GM23338 (cell line): ENCODE results near the gene IRF1. TPM values are rescaled to one million over a fixed set of nuclear protein-coding genes. Genes with fewer than 3 reads are reported as not detected.

ENCODE experiments used
- ATAC-seq: fragments of 200-7000 bp; cut with Tn5 transposase; 3 replicates; pipeline ENCODE4 v1.9.1; 2020
- DNase-seq: peaks from one replicate; pipeline ENCODE4 v3.0.0-alpha.2; 2015; ENCODE audit warnings: low spot score
- H2AFZ ChIP-seq: fragments of 200-600 bp; sonication (generic); 2 replicates; pipeline ENCODE4 v1.8.0; 2016; ENCODE audit warnings: antibody characterized with exemption, mild to moderate bottlenecking, moderate library complexity
- H3F3A ChIP-seq: fragments of 200-600 bp; sonication (generic); replicated peaks from 2 replicates; pipeline ENCODE4 v1.8.0; 2017; ENCODE audit warnings: antibody characterized with exemption, mixed run types, low read depth
- H3K27ac ChIP-seq: fragments of 200-600 bp; sonication (generic); 2 replicates; pipeline ENCODE4 v1.6.1; 2016; ENCODE audit warnings: low read depth
- H3K27me3 ChIP-seq: fragments of 200-600 bp; sonication (generic); 2 replicates; pipeline ENCODE4 v1.8.0; 2016; ENCODE audit warnings: mild to moderate bottlenecking, mixed run types, moderate library complexity; ENCODE audit not compliant: insufficient read depth
- H3K36me3 ChIP-seq: fragments of 200-600 bp; sonication (generic); 2 replicates; pipeline ENCODE4 v1.8.0; 2016; ENCODE audit warnings: mild to moderate bottlenecking; ENCODE audit not compliant: insufficient read depth
- H3K4me1 ChIP-seq: fragments of 200-600 bp; sonication (generic); 2 replicates; pipeline ENCODE4 v1.8.0; 2016; ENCODE audit warnings: mild to moderate bottlenecking, moderate library complexity; ENCODE audit not compliant: insufficient read depth
- H3K4me2 ChIP-seq: fragments of 200-600 bp; sonication (generic); 2 replicates; pipeline ENCODE4 v1.7.1; 2017; ENCODE audit warnings: mixed run types
- H3K4me3 ChIP-seq: fragments of 200-600 bp; sonication (generic); 2 replicates; pipeline ENCODE4 v1.6.1; 2016; ENCODE audit warnings: mixed run types
- H3K79me2 ChIP-seq: fragments of 200-600 bp; sonication (generic); replicated peaks from 2 replicates; pipeline ENCODE4 v1.8.0; 2017; ENCODE audit warnings: mild to moderate bottlenecking; ENCODE audit not compliant: insufficient read depth
- H3K9me2 ChIP-seq: fragments of 200-600 bp; sonication (generic); 2 replicates; pipeline ENCODE4 v1.8.0; 2017; ENCODE audit not compliant: insufficient read depth
- H4K20me1 ChIP-seq: fragments of 200-600 bp; sonication (generic); replicated peaks from 2 replicates; pipeline ENCODE4 v1.8.0; 2017; ENCODE audit warnings: mild to moderate bottlenecking; ENCODE audit not compliant: insufficient read depth
- H3K27ac Mint-ChIP-seq: 2 replicates; pipeline ENCODE4 v1.8.0; 2020; ENCODE audit warnings: inconsistent platforms, mild to moderate bottlenecking, moderate library complexity, mixed read lengths
- H3K27me3 Mint-ChIP-seq: 3 replicates; pipeline ENCODE4 v1.8.0; 2022; ENCODE audit warnings: low read depth, mild to moderate bottlenecking, moderate library complexity, mixed read lengths, inconsistent platforms; ENCODE audit not compliant: insufficient read depth, poor library complexity
- H3K36me3 Mint-ChIP-seq: 3 replicates; pipeline ENCODE4 v1.8.0; 2021; ENCODE audit warnings: low read depth, mild to moderate bottlenecking, inconsistent platforms, moderate library complexity, mixed read lengths
- H3K4me1 Mint-ChIP-seq: 3 replicates; pipeline ENCODE4 v1.8.0; 2020; ENCODE audit warnings: mild to moderate bottlenecking, inconsistent platforms, mixed read lengths
- H3K4me3 Mint-ChIP-seq: 3 replicates; pipeline ENCODE4 v1.8.0; 2021; ENCODE audit warnings: moderate library complexity, mild to moderate bottlenecking, inconsistent platforms, mixed read lengths
- H3K9me3 Mint-ChIP-seq: 3 replicates; pipeline ENCODE4 v1.8.0; 2020; ENCODE audit warnings: moderate library complexity, mild to moderate bottlenecking, inconsistent platforms, mixed read lengths
- JUNB ChIP-seq: IDR thresholded peaks from one replicate; pipeline ENCODE4 v1.6.1; 2016; ENCODE audit warnings: antibody characterized with exemption; ENCODE audit not compliant: unreplicated experiment
- NANOG ChIP-seq: IDR thresholded peaks from 2 replicates; pipeline ENCODE4 v1.6.1; 2016; ENCODE audit warnings: antibody characterized with exemption, borderline replicate concordance
- POLR2AphosphoS5 ChIP-seq: IDR thresholded peaks from 2 replicates; pipeline ENCODE4 v1.6.1; 2016; ENCODE audit warnings: antibody characterized with exemption, low read depth
- STAT1 ChIP-seq: IDR thresholded peaks from one replicate; pipeline ENCODE4 v1.6.1; 2016; ENCODE audit warnings: antibody characterized with exemption; ENCODE audit not compliant: unreplicated experiment
- ZNF114 ChIP-seq: fragments of 250-450 bp; sonication (Bioruptor Pico); IDR thresholded peaks from 2 replicates; pipeline ENCODE4 v1.5.0; 2020; ENCODE audit warnings: mild to moderate bottlenecking, moderate library complexity
- ZNF331 ChIP-seq: fragments of 250-450 bp; sonication (Bioruptor Pico); IDR thresholded peaks from 2 replicates; pipeline ENCODE4 v1.5.0; 2020; ENCODE audit warnings: low read depth, mild to moderate bottlenecking, moderate library complexity
- polyA plus RNA-seq: library from polyadenylated mRNA; unstranded; fragments of >200 nt; fragmentation: Nextera tagmentation; extraction: Ambion mirVana; gene quantifications from 2 replicates; pipeline ENCODE4 v1.2.1, GENCODE V29; 2016
- total RNA-seq: library from RNA; depleted of rRNA; stranded (reverse); fragments of >200 nt; shearing (Covaris generic); gene quantifications from 2 replicates; pipeline ENCODE4 v1.2.3, GENCODE V29; 2014
- TF ChIP-seq, protein P1 (sequence below): fragments of 250-450 bp; sonication (Bioruptor Pico); IDR thresholded peaks from 2 replicates; pipeline ENCODE4 v1.5.0; 2020; ENCODE audit warnings: mild to moderate bottlenecking, moderate library complexity
- TF ChIP-seq, protein P2 (sequence below), 2 experiments: fragments of 200-600 bp in 1 of 2; sonication (generic) in 1 of 2; conservative IDR thresholded peaks; 2 replicates each; pipeline versions ENCODE4 v1.5.1 to v1.6.1; 2016 to 2017; ENCODE audit warnings: antibody characterized with exemption in 2 of 2, low read depth in 2 of 2, mild to moderate bottlenecking in 2 of 2, moderate library complexity in 1 of 2
- TF ChIP-seq, protein P3 (sequence below): IDR thresholded peaks from 2 replicates; pipeline ENCODE4 v1.6.1; 2016; ENCODE audit warnings: antibody characterized with exemption
- TF ChIP-seq, protein P4 (sequence below): IDR thresholded peaks from one replicate; pipeline ENCODE4 v1.6.1; 2018; ENCODE audit warnings: antibody characterized with exemption; ENCODE audit not compliant: unreplicated experiment

IRF1 gene
- total and polyA plus RNA-seq, 2 experiments from 2014 or later, result 6.9 to 8.6 TPM

DNA sequence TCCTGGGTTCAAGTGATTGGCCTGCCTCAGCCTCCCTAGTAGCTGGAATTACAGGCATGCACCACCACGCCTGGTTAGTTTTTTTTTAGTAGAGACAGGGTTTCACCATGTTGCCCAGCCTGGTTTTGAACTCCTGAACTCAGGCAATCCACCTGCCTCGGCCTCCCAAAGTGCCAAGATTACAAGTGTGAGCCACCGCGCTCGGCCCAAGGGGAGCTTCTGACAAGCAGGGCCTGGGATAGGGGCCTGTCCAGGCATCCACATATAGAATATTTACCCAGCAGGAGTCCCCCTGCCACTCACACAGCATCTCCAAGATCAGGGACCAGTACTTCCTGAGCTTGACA is 10.1 kb downstream of the IRF1 start:
- H3K36me3 ChIP-seq, result no peaks in the 10 kb centered on the region
- no peaks in the 10 kb centered on the region for H3K79me2 ChIP-seq
- no peak overlapping the region for H3K4me2 ChIP-seq
- Mint-ChIP-seq H3K27ac (no peak overlapping the region), H3K36me3 (peaks cover 11% of the 10 kb centered on the region; the same call in 2 of the 3 replicates), H3K4me3 (no peak overlapping the region), H3K27me3 (peaks cover 7% of the 10 kb centered on the region), H3K4me1 (no peaks in the 10 kb centered on the region; the same call in 2 of the 3 replicates), H3K9me3 (no peaks in the 10 kb centered on the region)
- H3K4me1 ChIP-seq, result no peaks in the 10 kb centered on the region
- TF ChIP-seq ZNF114 (no peak), POLR2AphosphoS5 (no peak), JUNB (no peak)
- H3K9me2 ChIP-seq, result no peaks in the 10 kb centered on the region
- no peaks in the 10 kb centered on the region for H3K27me3 ChIP-seq
- no peaks in the 10 kb centered on the region for H3F3A ChIP-seq
- H3K27ac ChIP-seq, result no peak overlapping the region
- H2AFZ ChIP-seq, result no peak overlapping the region
- no peak overlapping the region for H3K4me3 ChIP-seq
- H4K20me1 ChIP-seq, result no peaks in the 10 kb centered on the region
- DNase-seq, result no peak
- no peak for ATAC-seq

DNA sequence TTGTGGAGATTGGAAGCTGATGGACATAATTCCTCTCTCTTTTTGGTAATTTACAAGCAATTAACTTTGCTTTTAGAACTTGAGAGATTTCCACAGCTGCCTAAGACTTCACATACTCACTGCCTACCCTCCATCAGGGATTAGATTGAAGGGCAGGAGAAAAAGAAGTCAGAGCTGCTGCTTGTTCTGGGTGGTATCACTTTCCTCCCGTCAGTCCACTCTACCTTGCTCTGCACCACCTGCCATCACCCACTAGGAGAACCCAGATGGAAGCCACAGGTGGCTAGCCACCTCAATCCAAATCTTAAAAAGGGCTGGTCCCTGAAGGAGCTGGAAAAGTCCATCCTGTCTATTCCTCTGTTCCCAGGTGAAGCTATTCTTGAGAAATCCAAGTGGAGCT is 10.5 kb downstream of the IRF1 start:
- H3K9me3 Mint-ChIP-seq, result no peaks in the 10 kb centered on the region
- Histone ChIP-seq H3K79me2 (no peaks in the 10 kb centered on the region), H3K9me2 (no peaks in the 10 kb centered on the region), H3F3A (no peaks in the 10 kb centered on the region), H3K36me3 (no peaks in the 10 kb centered on the region), H3K4me1 (peaks cover under 1% of the 10 kb centered on the region), H3K4me2 (no peak overlapping the region), H3K27me3 (no peaks in the 10 kb centered on the region), H4K20me1 (no peaks in the 10 kb centered on the region), H2AFZ (no peak overlapping the region), H3K4me3 (no peak overlapping the region), H3K27ac (no peak overlapping the region)
- no peak for DNase-seq
- no peak overlapping the region for H3K4me3 Mint-ChIP-seq
- ATAC-seq, result peak; percentile 12; the same call in 1 of the 3 replicates
- no peak overlapping the region for H3K27ac Mint-ChIP-seq
- H3K27me3 Mint-ChIP-seq, result peaks cover 7% of the 10 kb centered on the region
- H3K4me1 Mint-ChIP-seq, result peaks cover 2% of the 10 kb centered on the region
- H3K36me3 Mint-ChIP-seq, result peaks cover 11% of the 10 kb centered on the region; the same call in 2 of the 3 replicates
- TF ChIP-seq POLR2AphosphoS5 (no peak), JUNB (no peak), STAT1 (no peak), ZNF331 (no peak), NANOG (no peak), ZNF114 (no peak)
- TF ChIP-seq, protein P1, sequence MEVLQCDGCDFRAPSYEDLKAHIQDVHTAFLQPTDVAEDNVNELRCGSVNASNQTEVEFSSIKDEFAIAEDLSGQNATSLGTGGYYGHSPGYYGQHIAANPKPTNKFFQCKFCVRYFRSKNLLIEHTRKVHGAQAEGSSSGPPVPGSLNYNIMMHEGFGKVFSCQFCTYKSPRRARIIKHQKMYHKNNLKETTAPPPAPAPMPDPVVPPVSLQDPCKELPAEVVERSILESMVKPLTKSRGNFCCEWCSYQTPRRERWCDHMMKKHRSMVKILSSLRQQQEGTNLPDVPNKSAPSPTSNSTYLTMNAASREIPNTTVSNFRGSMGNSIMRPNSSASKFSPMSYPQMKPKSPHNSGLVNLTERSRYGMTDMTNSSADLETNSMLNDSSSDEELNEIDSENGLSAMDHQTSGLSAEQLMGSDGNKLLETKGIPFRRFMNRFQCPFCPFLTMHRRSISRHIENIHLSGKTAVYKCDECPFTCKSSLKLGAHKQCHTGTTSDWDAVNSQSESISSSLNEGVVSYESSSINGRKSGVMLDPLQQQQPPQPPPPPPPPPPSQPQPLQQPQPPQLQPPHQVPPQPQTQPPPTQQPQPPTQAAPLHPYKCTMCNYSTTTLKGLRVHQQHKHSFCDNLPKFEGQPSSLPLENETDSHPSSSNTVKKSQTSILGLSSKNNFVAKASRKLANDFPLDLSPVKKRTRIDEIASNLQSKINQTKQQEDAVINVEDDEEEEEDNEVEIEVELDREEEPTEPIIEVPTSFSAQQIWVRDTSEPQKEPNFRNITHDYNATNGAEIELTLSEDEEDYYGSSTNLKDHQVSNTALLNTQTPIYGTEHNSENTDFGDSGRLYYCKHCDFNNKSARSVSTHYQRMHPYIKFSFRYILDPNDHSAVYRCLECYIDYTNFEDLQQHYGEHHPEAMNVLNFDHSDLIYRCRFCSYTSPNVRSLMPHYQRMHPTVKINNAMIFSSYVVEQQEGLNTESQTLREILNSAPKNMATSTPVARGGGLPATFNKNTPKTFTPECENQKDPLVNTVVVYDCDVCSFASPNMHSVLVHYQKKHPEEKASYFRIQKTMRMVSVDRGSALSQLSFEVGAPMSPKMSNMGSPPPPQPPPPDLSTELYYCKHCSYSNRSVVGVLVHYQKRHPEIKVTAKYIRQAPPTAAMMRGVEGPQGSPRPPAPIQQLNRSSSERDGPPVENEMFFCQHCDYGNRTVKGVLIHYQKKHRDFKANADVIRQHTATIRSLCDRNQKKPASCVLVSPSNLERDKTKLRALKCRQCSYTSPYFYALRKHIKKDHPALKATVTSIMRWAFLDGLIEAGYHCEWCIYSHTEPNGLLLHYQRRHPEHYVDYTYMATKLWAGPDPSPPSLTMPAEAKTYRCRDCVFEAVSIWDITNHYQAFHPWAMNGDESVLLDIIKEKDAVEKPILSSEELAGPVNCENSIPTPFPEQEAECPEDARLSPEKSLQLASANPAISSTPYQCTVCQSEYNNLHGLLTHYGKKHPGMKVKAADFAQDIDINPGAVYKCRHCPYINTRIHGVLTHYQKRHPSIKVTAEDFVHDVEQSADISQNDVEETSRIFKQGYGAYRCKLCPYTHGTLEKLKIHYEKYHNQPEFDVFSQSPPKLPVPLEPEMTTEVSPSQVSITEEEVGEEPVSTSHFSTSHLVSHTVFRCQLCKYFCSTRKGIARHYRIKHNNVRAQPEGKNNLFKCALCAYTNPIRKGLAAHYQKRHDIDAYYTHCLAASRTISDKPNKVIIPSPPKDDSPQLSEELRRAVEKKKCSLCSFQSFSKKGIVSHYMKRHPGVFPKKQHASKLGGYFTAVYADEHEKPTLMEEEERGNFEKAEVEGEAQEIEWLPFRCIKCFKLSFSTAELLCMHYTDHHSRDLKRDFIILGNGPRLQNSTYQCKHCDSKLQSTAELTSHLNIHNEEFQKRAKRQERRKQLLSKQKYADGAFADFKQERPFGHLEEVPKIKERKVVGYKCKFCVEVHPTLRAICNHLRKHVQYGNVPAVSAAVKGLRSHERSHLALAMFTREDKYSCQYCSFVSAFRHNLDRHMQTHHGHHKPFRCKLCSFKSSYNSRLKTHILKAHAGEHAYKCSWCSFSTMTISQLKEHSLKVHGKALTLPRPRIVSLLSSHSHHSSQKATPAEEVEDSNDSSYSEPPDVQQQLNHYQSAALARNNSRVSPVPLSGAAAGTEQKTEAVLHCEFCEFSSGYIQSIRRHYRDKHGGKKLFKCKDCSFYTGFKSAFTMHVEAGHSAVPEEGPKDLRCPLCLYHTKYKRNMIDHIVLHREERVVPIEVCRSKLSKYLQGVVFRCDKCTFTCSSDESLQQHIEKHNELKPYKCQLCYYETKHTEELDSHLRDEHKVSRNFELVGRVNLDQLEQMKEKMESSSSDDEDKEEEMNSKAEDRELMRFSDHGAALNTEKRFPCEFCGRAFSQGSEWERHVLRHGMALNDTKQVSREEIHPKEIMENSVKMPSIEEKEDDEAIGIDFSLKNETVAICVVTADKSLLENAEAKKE (CRISPR knock-in tag), result no peak
- TF ChIP-seq, protein P2, sequence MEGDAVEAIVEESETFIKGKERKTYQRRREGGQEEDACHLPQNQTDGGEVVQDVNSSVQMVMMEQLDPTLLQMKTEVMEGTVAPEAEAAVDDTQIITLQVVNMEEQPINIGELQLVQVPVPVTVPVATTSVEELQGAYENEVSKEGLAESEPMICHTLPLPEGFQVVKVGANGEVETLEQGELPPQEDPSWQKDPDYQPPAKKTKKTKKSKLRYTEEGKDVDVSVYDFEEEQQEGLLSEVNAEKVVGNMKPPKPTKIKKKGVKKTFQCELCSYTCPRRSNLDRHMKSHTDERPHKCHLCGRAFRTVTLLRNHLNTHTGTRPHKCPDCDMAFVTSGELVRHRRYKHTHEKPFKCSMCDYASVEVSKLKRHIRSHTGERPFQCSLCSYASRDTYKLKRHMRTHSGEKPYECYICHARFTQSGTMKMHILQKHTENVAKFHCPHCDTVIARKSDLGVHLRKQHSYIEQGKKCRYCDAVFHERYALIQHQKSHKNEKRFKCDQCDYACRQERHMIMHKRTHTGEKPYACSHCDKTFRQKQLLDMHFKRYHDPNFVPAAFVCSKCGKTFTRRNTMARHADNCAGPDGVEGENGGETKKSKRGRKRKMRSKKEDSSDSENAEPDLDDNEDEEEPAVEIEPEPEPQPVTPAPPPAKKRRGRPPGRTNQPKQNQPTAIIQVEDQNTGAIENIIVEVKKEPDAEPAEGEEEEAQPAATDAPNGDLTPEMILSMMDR (conservative IDR thresholded peaks at IDR 0.05; ENCODE audit: low read depth in 2 of 2), result no peak
- TF ChIP-seq, protein P3, sequence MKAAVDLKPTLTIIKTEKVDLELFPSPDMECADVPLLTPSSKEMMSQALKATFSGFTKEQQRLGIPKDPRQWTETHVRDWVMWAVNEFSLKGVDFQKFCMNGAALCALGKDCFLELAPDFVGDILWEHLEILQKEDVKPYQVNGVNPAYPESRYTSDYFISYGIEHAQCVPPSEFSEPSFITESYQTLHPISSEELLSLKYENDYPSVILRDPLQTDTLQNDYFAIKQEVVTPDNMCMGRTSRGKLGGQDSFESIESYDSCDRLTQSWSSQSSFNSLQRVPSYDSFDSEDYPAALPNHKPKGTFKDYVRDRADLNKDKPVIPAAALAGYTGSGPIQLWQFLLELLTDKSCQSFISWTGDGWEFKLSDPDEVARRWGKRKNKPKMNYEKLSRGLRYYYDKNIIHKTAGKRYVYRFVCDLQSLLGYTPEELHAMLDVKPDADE, result no peak
- TF ChIP-seq, protein P4, sequence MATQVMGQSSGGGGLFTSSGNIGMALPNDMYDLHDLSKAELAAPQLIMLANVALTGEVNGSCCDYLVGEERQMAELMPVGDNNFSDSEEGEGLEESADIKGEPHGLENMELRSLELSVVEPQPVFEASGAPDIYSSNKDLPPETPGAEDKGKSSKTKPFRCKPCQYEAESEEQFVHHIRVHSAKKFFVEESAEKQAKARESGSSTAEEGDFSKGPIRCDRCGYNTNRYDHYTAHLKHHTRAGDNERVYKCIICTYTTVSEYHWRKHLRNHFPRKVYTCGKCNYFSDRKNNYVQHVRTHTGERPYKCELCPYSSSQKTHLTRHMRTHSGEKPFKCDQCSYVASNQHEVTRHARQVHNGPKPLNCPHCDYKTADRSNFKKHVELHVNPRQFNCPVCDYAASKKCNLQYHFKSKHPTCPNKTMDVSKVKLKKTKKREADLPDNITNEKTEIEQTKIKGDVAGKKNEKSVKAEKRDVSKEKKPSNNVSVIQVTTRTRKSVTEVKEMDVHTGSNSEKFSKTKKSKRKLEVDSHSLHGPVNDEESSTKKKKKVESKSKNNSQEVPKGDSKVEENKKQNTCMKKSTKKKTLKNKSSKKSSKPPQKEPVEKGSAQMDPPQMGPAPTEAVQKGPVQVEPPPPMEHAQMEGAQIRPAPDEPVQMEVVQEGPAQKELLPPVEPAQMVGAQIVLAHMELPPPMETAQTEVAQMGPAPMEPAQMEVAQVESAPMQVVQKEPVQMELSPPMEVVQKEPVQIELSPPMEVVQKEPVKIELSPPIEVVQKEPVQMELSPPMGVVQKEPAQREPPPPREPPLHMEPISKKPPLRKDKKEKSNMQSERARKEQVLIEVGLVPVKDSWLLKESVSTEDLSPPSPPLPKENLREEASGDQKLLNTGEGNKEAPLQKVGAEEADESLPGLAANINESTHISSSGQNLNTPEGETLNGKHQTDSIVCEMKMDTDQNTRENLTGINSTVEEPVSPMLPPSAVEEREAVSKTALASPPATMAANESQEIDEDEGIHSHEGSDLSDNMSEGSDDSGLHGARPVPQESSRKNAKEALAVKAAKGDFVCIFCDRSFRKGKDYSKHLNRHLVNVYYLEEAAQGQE, result no peak
